Rectal smooth muscle tissue (tissue), 1 donor: Measurements from ENCODE around the gene HOXA11.

Experiments used
- H3K27ac ChIP-seq: one replicate; pipeline ENCODE4 v1.7.0; 2013; ENCODE audit warnings: low read depth, low read length, inconsistent platforms
- H3K27me3 ChIP-seq: one replicate; pipeline ENCODE4 v1.7.0; 2013; ENCODE audit warnings: low read length; ENCODE audit not compliant: control insufficient read depth, insufficient read depth
- H3K36me3 ChIP-seq: one replicate; pipeline ENCODE4 v1.7.0; 2013; ENCODE audit warnings: low read length; ENCODE audit not compliant: control insufficient read depth, insufficient read depth
- H3K4me1 ChIP-seq: one replicate; pipeline ENCODE4 v1.7.0; 2013; ENCODE audit warnings: low read length; ENCODE audit not compliant: control insufficient read depth, insufficient read depth
- H3K4me3 ChIP-seq: one replicate; pipeline ENCODE4 v1.7.0; 2013; ENCODE audit warnings: low read length
- H3K9ac ChIP-seq: one replicate; pipeline ENCODE4 v1.7.0; 2013; ENCODE audit warnings: low read length

HOXA11 gene

DNA sequence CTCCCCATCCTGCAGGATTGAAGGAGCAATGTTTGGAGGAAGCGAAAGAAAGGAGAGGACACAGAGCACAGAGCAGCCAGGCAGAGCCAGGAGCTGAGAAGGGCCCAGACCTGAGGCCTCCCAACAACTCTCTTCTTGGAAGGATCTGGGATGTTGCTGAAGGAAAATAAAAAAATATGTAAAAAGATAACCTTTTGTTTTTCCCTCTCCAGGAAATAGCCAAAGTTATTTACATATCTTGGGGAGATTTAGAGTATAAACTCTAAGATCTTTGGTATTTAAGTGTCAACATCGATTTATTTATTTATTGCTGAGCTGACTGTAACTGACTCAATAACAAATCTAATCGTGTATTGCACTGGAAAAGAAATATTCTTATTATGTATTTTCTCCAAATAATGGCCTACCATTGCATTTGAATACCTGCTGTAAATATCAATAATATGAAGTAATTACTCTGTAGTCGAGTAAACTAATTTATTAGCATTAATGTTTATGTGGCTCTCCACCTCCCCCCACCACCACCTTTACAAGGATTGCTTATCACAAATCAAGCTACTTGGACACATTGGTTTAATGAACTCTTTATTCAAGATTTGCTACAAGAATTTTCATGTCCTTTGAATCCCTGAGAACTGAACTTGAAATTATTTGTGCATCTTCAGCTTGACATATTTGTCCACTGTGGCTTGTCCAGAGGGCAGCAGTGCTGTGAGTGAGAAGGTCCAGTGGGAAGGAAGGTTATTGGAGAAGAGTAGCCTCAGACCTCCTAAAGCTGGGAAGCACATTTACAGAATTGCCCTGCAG is 1.8 kb upstream of the HOXA11 start:
- peaks cover 13% of the 10 kb centered on the region for H3K4me1 ChIP-seq
- peak overlapping the region; percentile 89 for H3K27ac ChIP-seq
- H3K36me3 ChIP-seq = no peaks in the 10 kb centered on the region
- H3K4me3 ChIP-seq = peak overlapping the region; percentile 72
- peaks cover 6% of the 10 kb centered on the region for H3K27me3 ChIP-seq
- peak overlapping the region; percentile 61 for H3K9ac ChIP-seq

DNA sequence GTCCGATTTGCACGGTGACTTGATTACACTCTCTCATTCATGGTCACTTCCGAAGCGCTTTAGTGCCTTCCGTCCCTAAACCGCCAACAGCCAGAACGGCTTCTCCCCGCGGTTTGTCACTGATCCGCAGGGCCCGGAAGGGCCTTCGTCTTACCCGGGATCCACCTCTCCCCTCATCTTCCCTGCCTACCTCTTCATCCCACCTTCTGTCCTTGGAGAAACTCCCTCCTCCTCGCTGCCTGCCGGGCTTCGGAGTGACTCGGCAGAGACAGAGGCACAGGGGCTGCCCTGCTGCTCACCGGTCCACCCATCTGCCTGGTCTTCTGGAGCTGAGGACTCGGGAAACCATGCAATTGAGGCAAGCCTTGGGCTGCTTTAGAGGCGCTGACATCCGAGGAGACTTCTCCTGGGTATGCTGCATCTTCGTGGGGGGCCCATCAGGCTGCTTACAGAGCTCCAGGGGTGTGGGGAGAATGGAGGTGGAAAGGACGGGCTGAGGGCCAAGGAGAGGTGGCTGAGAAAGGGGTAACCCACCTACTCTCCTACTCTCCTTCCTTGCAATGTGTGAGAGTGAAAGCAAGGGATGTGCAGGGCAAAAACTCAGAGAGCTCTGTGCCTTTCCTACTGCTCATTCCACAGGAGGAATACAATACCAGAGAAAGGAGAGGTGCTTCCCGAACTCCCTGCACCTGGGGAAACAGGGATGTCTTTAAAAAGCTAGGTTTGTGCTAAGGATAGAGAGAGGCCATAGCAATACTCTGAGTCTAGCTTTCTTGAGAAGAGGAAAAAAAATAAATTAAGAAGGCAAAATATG is 1.0 kb upstream of the HOXA11 start:
- Histone ChIP-seq H3K4me1 (peaks cover 16% of the 10 kb centered on the region), H3K36me3 (no peaks in the 10 kb centered on the region), H3K9ac (peak overlapping the region; percentile 59), H3K27ac (peak overlapping the region; percentile 89), H3K4me3 (peak overlapping the region; percentile 72), H3K27me3 (peaks cover 3% of the 10 kb centered on the region)

DNA sequence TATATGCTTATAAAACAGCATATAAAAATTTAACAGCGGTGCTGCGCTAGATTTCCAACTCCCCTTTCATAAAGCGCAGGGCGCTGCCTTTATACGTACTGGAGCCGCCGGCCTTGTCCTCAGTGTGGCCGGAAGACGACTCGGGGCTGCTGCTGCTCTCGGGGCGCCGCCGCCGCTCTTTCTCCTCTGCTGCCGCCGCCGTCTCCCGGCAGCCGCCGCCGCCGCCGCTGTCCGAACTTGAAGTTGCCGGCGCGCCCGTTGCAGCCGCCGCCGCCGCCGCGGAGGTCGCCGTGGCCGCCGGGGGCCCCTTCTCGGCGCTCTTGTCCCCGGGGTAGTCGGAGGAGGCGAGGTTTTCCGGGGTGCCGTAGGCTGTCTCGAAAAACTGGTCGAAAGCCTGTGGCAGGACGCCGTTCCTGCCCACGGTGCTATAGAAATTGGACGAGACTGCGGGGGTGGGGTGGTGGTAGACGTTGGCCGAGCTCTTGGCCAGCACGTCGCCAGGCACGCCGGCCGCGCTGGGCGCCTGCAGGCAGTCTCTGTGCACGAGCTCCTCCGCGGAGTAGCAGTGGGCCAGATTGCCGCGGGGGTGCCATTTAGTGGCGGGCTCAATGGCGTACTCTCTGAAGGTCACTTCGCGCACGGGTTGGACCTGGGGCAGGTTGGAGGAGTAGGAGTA is 557 bp downstream of the HOXA11 start:
- peak overlapping the region; percentile 96 for H3K27ac ChIP-seq
- peaks cover 5% of the 10 kb centered on the region for H3K27me3 ChIP-seq

DNA sequence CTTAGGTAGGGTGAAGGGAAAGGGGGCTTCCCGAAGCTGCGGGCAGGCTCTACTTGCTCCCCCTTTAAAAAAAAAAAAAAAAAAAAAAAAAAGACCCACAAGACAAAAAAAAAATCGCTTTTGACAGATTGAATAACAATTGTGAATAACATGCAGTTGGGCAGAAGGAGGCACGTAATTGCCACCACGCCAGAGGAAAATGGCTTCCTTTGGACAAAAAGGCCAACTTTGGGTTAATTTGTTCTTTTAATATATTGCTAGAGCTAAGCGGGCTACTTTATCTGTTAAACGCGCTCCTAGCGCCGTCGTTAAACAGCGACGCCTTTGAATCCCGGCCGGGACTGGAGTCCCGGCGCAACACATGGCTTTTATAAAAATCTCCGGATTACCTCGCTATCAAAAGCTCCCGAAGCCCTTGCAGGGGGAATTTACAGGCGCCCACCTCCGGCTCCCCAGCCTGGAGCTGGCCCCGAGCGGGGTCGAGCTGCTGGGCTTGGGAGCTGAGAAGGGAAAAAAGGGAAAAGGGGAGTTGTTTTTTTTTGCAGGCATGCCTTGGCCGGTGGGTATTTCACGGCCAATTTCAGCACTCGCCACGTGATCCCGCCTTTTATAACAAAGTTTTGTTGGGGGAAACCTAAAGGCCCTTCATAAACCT is 1.2 kb downstream of the HOXA11 start:
- H3K27ac ChIP-seq = peak overlapping the region; percentile 96
- no peaks in the 10 kb centered on the region for H3K36me3 ChIP-seq
- peak overlapping the region; percentile 7 for H3K9ac ChIP-seq
- H3K4me1 ChIP-seq = peaks cover 14% of the 10 kb centered on the region
- H3K4me3 ChIP-seq = peak overlapping the region; percentile 72
- H3K27me3 ChIP-seq = peaks cover 6% of the 10 kb centered on the region

More for the DNA sequence above, 557 bp downstream of the HOXA11 start:
- H3K9ac ChIP-seq = peak overlapping the region; percentile 67
- peak overlapping the region; percentile 72 for H3K4me3 ChIP-seq
- no peaks in the 10 kb centered on the region for H3K36me3 ChIP-seq
- peaks cover 16% of the 10 kb centered on the region for H3K4me1 ChIP-seq

DNA sequence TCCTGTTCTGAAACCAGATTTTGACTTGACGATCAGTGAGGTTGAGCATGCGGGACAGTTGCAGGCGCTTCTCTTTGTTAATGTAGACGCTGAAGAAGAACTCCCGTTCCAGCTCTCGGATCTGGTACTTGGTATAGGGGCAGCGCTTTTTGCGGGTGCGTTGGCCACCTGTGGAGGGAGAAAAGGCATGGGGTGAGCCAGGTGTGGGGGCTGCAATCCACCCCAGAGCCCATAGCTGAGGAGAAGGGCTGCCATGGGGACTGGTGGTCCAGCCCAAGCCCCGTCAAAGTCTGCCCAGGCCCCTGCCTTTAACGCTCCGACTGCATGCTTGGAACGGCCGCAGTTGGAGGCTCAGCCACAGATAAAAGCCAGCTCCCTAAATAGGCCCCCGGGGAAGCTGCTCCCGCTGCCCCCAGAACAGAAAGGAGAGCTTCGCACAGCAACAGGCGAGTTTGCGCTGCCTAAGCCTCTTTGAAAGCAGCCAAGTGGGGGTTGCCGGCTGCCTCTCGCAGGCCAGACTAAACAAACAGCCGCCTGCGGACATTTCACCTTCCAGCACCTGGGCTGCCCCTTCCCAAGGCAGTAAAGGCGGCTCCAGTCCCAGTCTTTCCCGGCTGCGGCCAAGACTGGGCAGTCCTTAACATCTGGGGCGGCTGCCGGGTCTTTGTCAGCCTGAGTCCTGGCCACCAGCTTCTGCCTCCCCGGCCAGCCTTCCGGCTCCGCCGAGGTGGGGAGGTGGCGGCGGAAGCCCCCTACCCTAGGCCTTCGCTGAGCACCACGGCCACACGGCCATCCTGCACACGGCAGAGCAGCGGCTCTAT is 2.0 kb downstream of the HOXA11 start:
- Histone ChIP-seq H3K27me3 (peaks cover 6% of the 10 kb centered on the region), H3K36me3 (no peaks in the 10 kb centered on the region), H3K27ac (peak overlapping the region; percentile 96), H3K4me3 (peak overlapping the region; percentile 72), H3K4me1 (peaks cover 14% of the 10 kb centered on the region), H3K9ac (peak overlapping the region; percentile 7)

DNA sequence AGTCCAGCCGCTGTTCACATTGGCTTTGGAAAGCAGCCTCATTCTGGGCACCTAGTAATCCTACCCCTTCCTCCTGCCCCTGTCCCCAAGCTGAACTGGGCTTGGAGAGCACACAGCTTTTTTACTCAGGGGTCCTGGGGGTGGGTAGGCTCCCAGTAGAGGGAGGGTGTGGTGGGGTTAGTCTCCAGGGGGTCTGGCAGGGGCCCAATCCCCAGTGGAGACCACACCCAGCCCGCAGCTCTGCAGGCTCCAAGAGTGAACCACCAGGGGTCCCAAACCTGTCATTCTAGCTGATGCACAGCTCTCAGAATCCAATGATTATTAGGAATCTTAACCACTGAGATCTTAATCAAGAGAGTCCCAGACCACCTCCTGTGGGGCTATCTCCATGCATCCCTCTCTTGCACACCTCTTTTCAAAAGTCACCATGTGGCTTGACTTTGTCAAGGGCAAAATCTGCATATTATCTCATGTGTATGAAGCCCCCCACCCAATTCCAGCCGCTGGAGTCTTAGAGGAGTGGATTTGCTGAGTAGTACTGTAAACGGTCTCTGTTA is 2.7 kb downstream of the HOXA11 start:
- no peak overlapping the region for H3K9ac ChIP-seq
- peaks cover 6% of the 10 kb centered on the region for H3K27me3 ChIP-seq

DNA sequence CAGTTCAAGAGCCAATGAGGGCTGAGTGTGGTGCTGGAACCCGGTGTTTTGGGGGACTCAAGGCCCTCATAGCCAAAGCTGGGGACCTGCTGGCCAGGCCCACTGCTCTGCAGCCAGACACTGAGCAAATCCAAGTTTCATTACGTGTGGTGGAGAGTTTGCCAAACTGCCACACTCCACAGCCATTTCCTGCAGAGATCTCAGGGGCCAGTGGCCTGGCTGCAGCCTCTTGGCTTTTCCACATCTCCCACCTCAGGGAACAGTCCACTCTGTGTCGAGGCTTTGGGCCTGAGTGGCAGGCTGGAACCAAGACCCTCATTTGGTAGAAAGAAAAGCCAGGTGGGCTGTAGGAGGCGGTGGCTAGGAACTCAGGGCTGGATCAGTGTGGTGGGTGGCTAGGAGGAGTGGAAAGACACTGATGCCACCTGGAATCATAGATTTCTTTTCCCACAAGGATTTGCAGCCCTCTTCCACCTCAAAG is 3.2 kb downstream of the HOXA11 start:
- Histone ChIP-seq H3K27ac (peak overlapping the region; percentile 96), H3K27me3 (peaks cover 6% of the 10 kb centered on the region), H3K9ac (no peak overlapping the region), H3K36me3 (no peaks in the 10 kb centered on the region), H3K4me1 (peaks cover 14% of the 10 kb centered on the region), H3K4me3 (peak overlapping the region; percentile 17)

More for the DNA sequence above, 2.7 kb downstream of the HOXA11 start:
- Histone ChIP-seq H3K36me3 (no peaks in the 10 kb centered on the region), H3K27ac (peak overlapping the region; percentile 96), H3K4me1 (peaks cover 14% of the 10 kb centered on the region), H3K4me3 (peak overlapping the region; percentile 72)

DNA sequence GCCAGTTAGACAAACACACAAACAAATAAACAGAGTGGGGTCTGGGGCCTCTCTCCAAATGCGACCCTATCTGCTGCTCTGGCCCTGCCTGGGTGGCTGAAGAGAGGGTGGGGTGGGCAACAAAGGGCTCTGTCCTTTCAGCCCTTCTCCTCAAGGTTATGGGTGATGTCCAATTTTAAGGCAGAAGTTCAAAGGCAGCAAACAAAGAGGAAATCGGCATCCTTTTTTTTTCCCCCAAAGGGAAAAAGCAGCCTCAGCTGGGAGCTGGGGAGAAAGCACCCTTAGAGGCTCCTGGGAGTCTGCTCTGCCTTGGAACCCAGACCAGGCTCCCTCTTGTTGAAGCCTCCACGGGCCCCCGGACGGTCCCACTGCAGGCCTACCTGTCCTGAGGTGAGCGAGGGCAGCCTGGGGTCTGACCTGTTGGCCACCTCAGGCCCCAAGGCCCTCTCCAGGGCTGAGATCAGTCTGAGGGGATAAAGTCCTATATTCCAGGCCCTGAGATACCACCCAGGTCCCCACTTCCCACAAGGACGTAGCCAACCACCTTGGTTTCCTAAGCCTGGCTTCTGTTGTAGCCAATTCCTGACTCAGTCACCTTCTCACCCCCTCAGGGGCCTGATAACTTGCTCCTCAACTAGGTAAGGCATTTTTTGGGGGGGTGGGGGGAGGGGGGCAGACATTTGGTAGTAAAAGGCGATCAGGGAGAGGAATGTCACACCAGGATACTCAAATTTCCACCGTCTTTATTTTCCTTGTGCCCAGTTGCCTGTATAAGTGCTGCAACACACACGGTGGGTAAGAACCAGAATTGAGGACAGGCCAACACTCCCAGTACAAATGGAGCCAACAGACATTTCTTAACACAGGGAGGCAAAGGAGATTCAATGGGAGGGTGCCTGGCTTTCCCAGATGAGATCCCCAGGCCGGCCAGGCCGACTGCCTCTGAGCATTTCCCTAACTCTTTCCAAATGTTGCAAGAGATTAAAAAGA is 4.3 kb downstream of the HOXA11 start:
- Histone ChIP-seq H3K4me3 (peak overlapping the region; percentile 44), H3K27ac (peak overlapping the region; percentile 96), H3K36me3 (no peaks in the 10 kb centered on the region), H3K27me3 (peaks cover 8% of the 10 kb centered on the region), H3K4me1 (peaks cover 14% of the 10 kb centered on the region), H3K9ac (no peak overlapping the region)

DNA sequence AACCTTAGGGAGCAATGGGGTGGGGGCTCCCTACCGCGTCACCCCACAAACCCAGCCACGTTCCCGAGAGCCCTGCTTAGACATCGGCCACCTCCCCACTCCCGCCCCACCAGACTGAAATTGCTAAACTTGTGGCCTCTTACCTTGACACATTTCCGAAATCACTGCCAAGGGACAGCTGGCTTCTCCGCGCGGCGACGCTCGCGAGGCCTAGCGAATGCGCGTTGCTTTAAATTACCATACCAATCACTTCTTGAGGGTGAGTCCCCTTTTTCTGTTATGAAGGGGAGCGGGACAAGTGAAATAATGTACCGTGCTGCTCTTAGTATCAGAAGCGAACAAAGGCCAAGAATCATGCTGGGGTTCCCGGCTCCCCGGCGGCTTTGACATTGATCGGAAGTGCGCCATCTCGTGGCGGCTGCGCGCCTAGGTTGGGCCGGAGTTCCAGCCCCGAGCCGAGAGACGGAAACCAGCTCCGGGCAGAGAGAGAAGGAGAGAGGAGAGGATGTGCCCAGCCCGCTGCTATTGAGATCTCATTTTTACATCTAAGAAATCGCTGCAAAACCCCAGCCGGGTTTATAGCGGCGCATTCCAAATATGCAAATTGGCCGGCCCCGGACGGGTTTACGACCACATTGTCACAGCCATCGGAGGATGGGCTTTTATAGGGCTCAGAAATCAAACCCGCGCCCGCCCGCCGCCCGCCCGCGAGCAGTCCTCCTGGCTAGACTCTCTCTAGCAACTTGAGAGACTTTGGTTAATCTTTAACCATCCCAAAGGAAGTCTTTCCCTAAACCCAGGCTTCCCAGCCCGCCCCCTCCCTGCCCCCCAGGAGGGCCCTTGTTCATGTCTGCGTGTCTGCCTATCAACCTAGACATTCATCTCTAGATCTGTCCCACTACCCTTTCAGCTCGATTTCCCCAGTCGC is 5.3 kb downstream of the HOXA11 start:
- Histone ChIP-seq H3K36me3 (no peaks in the 10 kb centered on the region), H3K4me1 (peaks cover 18% of the 10 kb centered on the region), H3K4me3 (peak overlapping the region; percentile 78), H3K27me3 (peaks cover 8% of the 10 kb centered on the region), H3K9ac (peak overlapping the region; percentile 76), H3K27ac (peak overlapping the region; percentile 96)
